IMR-90 (cell line): ENCODE measurements around the gene ERGIC1.

Experiments used
- CEBPB ChIP-seq: IDR thresholded peaks from 2 replicates; pipeline ENCODE4 v1.6.1; 2012; ENCODE audit warnings: low read depth, low read length, improper control_type of control experiment
- CHD1 ChIP-seq: IDR thresholded peaks from 2 replicates; pipeline ENCODE4 v1.6.1; 2012; ENCODE audit warnings: low read depth, low read length, improper control_type of control experiment
- CTCF ChIP-seq: conservative IDR thresholded peaks from 2 replicates; pipeline ENCODE4 v1.5.1; 2012; ENCODE audit warnings: mild to moderate bottlenecking, low read depth, low read length, improper control_type of control experiment
- FOS ChIP-seq: fragments of 150-350 bp; IDR thresholded peaks from 2 replicates; pipeline ENCODE4 v1.6.1; 2016; ENCODE audit warnings: low read depth, low read length
- MAFK ChIP-seq: IDR thresholded peaks from 2 replicates; pipeline ENCODE4 v1.6.1; 2012; ENCODE audit warnings: low read depth, low read length, improper control_type of control experiment
- MAZ ChIP-seq: IDR thresholded peaks from 2 replicates; pipeline ENCODE4 v1.6.1; 2012; ENCODE audit warnings: low read depth, mild to moderate bottlenecking, low read length, improper control_type of control experiment, moderate library complexity, borderline replicate concordance
- MXI1 ChIP-seq: IDR thresholded peaks from 2 replicates; pipeline ENCODE4 v1.6.1; 2012; ENCODE audit warnings: low read depth, mild to moderate bottlenecking, low read length, moderate library complexity, borderline replicate concordance
- NFE2L2 ChIP-seq: fragments of 150-350 bp; IDR thresholded peaks from 2 replicates; pipeline ENCODE4 v1.6.1; 2016; ENCODE audit warnings: low read depth, mild to moderate bottlenecking, low read length
- POLR2A ChIP-seq: IDR thresholded peaks from 2 replicates; pipeline ENCODE4 v1.6.1; 2012; ENCODE audit warnings: mild to moderate bottlenecking, low read depth, low read length
- RAD21 ChIP-seq: IDR thresholded peaks from 2 replicates; pipeline ENCODE4 v1.6.1; 2012; ENCODE audit warnings: low read length, improper control_type of control experiment
- RCOR1 ChIP-seq: IDR thresholded peaks from 2 replicates; pipeline ENCODE4 v1.6.1; 2012; ENCODE audit warnings: mild to moderate bottlenecking, low read length, improper control_type of control experiment; ENCODE audit not compliant: insufficient replicate concordance
- RFX5 ChIP-seq: IDR thresholded peaks from 2 replicates; pipeline ENCODE4 v1.8.0; 2012; ENCODE audit warnings: low read depth, mild to moderate bottlenecking, low read length, moderate library complexity
- SMC3 ChIP-seq: fragments of 150-350 bp; IDR thresholded peaks from 2 replicates; pipeline ENCODE4 v1.6.1; 2016; ENCODE audit warnings: low read depth, mild to moderate bottlenecking, antibody characterized with exemption, low read length, moderate library complexity
- USF2 ChIP-seq: fragments of 150-350 bp; IDR thresholded peaks from 2 replicates; pipeline ENCODE4 v1.6.1; 2017; ENCODE audit warnings: mild to moderate bottlenecking, antibody characterized with exemption, low read length, low read depth

DNA sequence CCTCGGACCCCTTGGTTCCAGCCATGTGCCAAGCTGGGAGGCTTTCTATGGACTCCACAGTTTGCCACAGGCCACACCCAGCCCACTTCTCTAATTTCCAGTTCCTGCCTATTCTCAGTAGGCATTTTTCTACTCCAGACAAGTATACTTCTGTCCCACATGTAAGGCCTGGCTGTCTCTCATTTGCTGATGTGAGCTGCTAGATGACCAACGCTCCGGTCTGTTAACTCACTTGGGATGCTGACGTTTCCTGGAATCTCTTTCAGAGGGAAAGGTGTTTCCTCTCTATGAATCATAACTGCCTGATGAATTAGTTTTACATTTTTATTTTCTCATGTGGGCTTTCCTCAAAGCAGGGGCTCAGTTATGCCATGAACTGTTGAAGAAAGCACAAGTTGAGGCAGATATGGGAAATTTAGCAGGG, 36.3 kb downstream of the ERGIC1 start:
- no peak; the same call in none of the 2 replicates for TF ChIP-seq POLR2A
- no peak for TF ChIP-seq CTCF
- no peak for TF ChIP-seq RAD21
- TF ChIP-seq RCOR1 = no peak
- peak; percentile 6; the same call in 1 of the 2 replicates for TF ChIP-seq SMC3
- no peak for TF ChIP-seq NFE2L2
- no peak for TF ChIP-seq MXI1
- TF ChIP-seq CHD1 = no peak
- TF ChIP-seq RFX5 = no peak
- TF ChIP-seq MAFK = peak; percentile 67
- peak; percentile 47; the same call in 1 of the 2 replicates for TF ChIP-seq FOS
- no peak for TF ChIP-seq MAZ
- TF ChIP-seq USF2 = peak; percentile 13; the same call in 1 of the 2 replicates
- TF ChIP-seq CEBPB = no peak
